GM12878 (cell line): ENCODE results near the gene CCDC97.

Experiments
- HDAC2 ChIP-seq: fragments of 200-600 bp; sonication (generic); IDR thresholded peaks from 2 replicates; pipeline ENCODE4 v1.6.1; 2017
- RAD21 ChIP-seq: IDR thresholded peaks from 2 replicates; pipeline ENCODE4 v1.6.1; 2011; ENCODE audit warnings: mild to moderate bottlenecking, low read depth, low read length, moderate library complexity; ENCODE audit not compliant: insufficient read depth
- ZNF274 ChIP-seq: IDR thresholded peaks from one replicate; pipeline ENCODE4 v1.8.0; 2011; ENCODE audit not compliant: insufficient read length, insufficient read depth
- TF ChIP-seq, protein P1 (sequence below): IDR thresholded peaks from 2 replicates; pipeline ENCODE4 v1.6.1; 2012; ENCODE audit warnings: low read length, inconsistent platforms

DNA sequence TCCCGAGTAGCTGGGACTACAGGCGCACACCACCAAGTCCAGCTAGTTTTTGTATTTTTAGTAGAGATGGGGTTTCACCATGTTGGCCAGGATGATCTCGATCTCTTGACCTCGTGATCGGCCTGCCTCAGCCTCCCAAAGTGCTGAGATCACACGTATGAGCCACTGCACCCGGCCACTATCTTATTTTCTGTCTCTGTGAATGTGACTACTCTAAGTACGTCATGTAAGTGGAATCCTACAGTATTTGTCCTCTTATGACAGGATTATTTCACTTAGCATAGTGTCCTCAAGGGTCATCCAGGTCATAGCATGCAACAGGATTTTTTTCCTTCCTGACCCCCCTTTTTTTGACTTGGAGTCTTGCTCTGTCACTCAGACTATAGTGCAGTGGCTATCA is 61.6 kb downstream of the CCDC97 start:
- TF ChIP-seq RAD21 = no peak
- TF ChIP-seq, protein P1, sequence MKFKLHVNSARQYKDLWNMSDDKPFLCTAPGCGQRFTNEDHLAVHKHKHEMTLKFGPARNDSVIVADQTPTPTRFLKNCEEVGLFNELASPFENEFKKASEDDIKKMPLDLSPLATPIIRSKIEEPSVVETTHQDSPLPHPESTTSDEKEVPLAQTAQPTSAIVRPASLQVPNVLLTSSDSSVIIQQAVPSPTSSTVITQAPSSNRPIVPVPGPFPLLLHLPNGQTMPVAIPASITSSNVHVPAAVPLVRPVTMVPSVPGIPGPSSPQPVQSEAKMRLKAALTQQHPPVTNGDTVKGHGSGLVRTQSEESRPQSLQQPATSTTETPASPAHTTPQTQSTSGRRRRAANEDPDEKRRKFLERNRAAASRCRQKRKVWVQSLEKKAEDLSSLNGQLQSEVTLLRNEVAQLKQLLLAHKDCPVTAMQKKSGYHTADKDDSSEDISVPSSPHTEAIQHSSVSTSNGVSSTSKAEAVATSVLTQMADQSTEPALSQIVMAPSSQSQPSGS = no peak
- no peak for TF ChIP-seq ZNF274
- TF ChIP-seq HDAC2 = no peak
